ENCODE data around the gene PPM1E.

DNA sequence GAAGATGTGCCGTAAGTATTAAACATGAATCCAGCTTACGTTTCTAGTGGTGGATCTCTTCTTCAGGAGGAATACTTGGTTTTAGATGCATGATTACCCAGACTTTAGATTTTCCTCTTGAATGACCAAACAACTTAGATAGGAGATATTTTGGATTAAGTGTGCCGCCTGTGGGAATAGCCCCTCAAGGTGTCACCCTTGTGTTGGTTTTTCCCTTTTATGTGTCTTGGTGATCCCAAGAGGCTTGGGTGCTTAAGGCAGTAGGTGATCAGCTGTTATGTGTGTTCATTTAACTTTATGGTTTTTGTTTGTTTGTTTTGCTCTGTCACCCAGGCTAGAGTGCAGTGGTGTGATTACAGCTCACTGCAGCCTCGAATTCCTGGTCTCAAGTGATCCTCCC is 115.1 kb downstream of the PPM1E start:
- TF ChIP-seq, protein P1, sequence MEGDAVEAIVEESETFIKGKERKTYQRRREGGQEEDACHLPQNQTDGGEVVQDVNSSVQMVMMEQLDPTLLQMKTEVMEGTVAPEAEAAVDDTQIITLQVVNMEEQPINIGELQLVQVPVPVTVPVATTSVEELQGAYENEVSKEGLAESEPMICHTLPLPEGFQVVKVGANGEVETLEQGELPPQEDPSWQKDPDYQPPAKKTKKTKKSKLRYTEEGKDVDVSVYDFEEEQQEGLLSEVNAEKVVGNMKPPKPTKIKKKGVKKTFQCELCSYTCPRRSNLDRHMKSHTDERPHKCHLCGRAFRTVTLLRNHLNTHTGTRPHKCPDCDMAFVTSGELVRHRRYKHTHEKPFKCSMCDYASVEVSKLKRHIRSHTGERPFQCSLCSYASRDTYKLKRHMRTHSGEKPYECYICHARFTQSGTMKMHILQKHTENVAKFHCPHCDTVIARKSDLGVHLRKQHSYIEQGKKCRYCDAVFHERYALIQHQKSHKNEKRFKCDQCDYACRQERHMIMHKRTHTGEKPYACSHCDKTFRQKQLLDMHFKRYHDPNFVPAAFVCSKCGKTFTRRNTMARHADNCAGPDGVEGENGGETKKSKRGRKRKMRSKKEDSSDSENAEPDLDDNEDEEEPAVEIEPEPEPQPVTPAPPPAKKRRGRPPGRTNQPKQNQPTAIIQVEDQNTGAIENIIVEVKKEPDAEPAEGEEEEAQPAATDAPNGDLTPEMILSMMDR (IDR thresholded peaks at IDR 0.05): no peak
- TF ChIP-seq POLR2A (IDR thresholded peaks at IDR 0.05) (no peak), POLR2AphosphoS5 (IDR thresholded peaks at IDR 0.05) (no peak)

All from prostate gland (tissue), 2 donors.